Mammary epithelial cell (primary cell): Measurements from ENCODE around the gene CD2AP.

Source experiments
- EZH2 ChIP-seq: IDR thresholded peaks from 2 replicates; pipeline ENCODE4 v1.6.1; 2012; ENCODE audit warnings: low read length, inconsistent platforms, borderline replicate concordance
- TF ChIP-seq, protein P1 (sequence below), 2 donors: IDR thresholded peaks in 1 of 2; conservative IDR thresholded peaks in 1 of 2; 2 replicates each; pipeline ENCODE4 v1.5.1; 2011 to 2012; ENCODE audit warnings: inconsistent platforms in 2 of 2, low read length in 2 of 2, mild to moderate bottlenecking in 2 of 2, control low read depth in 1 of 2, low read depth in 1 of 2; ENCODE audit not compliant: insufficient read depth in 1 of 2; ENCODE audit errors: extremely low read depth in 1 of 2

DNA sequence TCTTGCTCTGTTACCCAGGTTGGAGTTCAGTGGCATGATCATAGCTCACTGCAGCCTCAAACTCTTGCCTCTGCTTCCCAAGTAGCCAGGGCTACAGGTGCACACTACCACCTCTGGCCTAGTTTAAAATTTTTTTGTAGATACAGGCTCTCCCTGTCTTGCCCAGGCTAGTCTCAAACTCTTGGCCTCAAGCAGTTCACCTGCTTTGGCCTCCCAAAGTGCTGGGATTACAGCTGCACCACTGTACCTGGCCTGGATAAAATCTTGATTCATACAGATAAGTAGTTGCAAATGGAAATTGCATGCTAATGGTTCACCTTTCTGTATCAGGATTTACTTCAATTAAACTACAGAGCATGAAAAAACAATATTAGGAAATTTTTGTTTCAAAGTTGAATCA is 4.2 kb downstream of the CD2AP start:
- TF ChIP-seq, protein P1, sequence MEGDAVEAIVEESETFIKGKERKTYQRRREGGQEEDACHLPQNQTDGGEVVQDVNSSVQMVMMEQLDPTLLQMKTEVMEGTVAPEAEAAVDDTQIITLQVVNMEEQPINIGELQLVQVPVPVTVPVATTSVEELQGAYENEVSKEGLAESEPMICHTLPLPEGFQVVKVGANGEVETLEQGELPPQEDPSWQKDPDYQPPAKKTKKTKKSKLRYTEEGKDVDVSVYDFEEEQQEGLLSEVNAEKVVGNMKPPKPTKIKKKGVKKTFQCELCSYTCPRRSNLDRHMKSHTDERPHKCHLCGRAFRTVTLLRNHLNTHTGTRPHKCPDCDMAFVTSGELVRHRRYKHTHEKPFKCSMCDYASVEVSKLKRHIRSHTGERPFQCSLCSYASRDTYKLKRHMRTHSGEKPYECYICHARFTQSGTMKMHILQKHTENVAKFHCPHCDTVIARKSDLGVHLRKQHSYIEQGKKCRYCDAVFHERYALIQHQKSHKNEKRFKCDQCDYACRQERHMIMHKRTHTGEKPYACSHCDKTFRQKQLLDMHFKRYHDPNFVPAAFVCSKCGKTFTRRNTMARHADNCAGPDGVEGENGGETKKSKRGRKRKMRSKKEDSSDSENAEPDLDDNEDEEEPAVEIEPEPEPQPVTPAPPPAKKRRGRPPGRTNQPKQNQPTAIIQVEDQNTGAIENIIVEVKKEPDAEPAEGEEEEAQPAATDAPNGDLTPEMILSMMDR (conservative IDR thresholded peaks at IDR 0.05 in 1 of 2, IDR thresholded peaks at IDR 0.05 in 1 of 2; ENCODE audit: extremely low read depth in 1 of 2, insufficient read depth in 1 of 2, low read depth in 1 of 2, low read length in 2 of 2), result no peak
- TF ChIP-seq EZH2, result no peak
